CD4-positive, alpha-beta T cell (primary cell): Measurements from ENCODE around the gene LTC4S. TPM values are rescaled to one million over a fixed set of nuclear protein-coding genes. Genes with fewer than 3 reads are reported as not detected.

Experiments
- ATAC-seq: fragments of 200-7000 bp; cut with Tn5 transposase; one replicate; pipeline ENCODE4 v1.10.0; 2022; ENCODE audit warnings: mild to moderate bottlenecking; ENCODE audit not compliant: poor library complexity
- CTCF ChIA-PET: fragments of 350-600 bp; sonication (Branson Sonifier 250); formaldehyde crosslinking; loops from one replicate; lab custom pipeline; 2021; ENCODE audit warnings: antibody characterized with exemption, inconsistent platforms; lab: Charles Lee
- POLR2A ChIA-PET: fragments of 350-600 bp; sonication (Branson Sonifier 250); formaldehyde crosslinking; loops from one replicate; lab custom pipeline; 2021; ENCODE audit warnings: antibody characterized with exemption, inconsistent platforms; lab: Charles Lee
- DNase-seq, 14 experiments: peaks; one replicate each; pipeline ENCODE4 v3.0.0-alpha.2; 2013 to 2020; ENCODE audit warnings: mixed read lengths in 2 of 14
- H3K27ac ChIP-seq, 2 donors: one replicate each; pipeline versions ENCODE4 v1.5.1 to v1.7.0; 2013; ENCODE audit warnings: low read length in 2 of 2, low read depth in 1 of 2, mild to moderate bottlenecking in 1 of 2
- H3K27me3 ChIP-seq, 2 experiments: 1 replicate in 1 of 2; 2 replicates in 1 of 2; pipeline versions ENCODE4 v1.6.1 to v1.7.0; 2013; ENCODE audit warnings: low read length in 2 of 2, control low read depth in 1 of 2, mild to moderate bottlenecking in 1 of 2, moderate library complexity in 1 of 2; ENCODE audit not compliant: insufficient read depth in 2 of 2, control insufficient read depth in 1 of 2
- H3K36me3 ChIP-seq: one replicate; pipeline ENCODE4 v1.6.1; 2013; ENCODE audit warnings: low read length, control low read depth; ENCODE audit not compliant: insufficient read depth
- H3K4me1 ChIP-seq: one replicate; pipeline ENCODE4 v1.6.1; 2013; ENCODE audit warnings: low read length, control low read depth; ENCODE audit not compliant: insufficient read depth
- H3K4me3 ChIP-seq: one replicate; pipeline ENCODE4 v1.5.1; 2013; ENCODE audit warnings: mild to moderate bottlenecking, low read length, moderate library complexity
- H3K9me3 ChIP-seq, 2 experiments: 1 replicate in 1 of 2; 2 replicates in 1 of 2; pipeline versions ENCODE4 v1.6.1 to v1.7.0; 2013; ENCODE audit warnings: low read length in 2 of 2, mild to moderate bottlenecking in 2 of 2, control low read depth in 1 of 2, moderate library complexity in 1 of 2; ENCODE audit not compliant: control insufficient read depth in 1 of 2, insufficient read depth in 1 of 2
- H3K27ac Mint-ChIP-seq: one replicate; pipeline ENCODE4 v1.8.0; 2020; ENCODE audit warnings: mixed read lengths
- H3K27me3 Mint-ChIP-seq: one replicate; pipeline ENCODE4 v1.8.0; 2021; ENCODE audit warnings: mixed read lengths
- H3K36me3 Mint-ChIP-seq: one replicate; pipeline ENCODE4 v1.8.0; 2021; ENCODE audit warnings: low read depth, mixed read lengths
- H3K4me1 Mint-ChIP-seq: one replicate; pipeline ENCODE4 v1.8.0; 2021; ENCODE audit warnings: low read depth, mixed read lengths
- H3K4me3 Mint-ChIP-seq: one replicate; pipeline ENCODE4 v1.8.0; 2020; ENCODE audit warnings: mild to moderate bottlenecking, mixed read lengths
- H3K9me3 Mint-ChIP-seq: one replicate; pipeline ENCODE4 v1.8.0; 2020; ENCODE audit warnings: mixed read lengths
- intact Hi-C, 2 experiments: fragments of 100-400 bp; cut with DNase I in 1 of 2; cut with micrococcal nuclease in 1 of 2; formaldehyde crosslinking; loops; one replicate each; pipeline versions ENCODE4 v1.15.1 to v1.9.0; 2023 to 2025; cut with DNase I, micrococcal nuclease
- total RNA-seq, 174 experiments: library from RNA in 2 of 174; stranded (reverse) in 2 of 174; gene quantifications; one replicate each; pipeline ENCODE4 v1.2.3 and lab custom pipeline; 2021 to 2026
- TF ChIP-seq, protein P1 (sequence below): fragments of 200-600 bp; IDR thresholded peaks from one replicate; pipeline ENCODE4 v1.8.0; 2022; ENCODE audit warnings: antibody characterized with exemption, mild to moderate bottlenecking

The LTC4S gene
- total RNA-seq, 2 experiments from 2014 or later, result 3.6 to 4.2 TPM

DNA sequence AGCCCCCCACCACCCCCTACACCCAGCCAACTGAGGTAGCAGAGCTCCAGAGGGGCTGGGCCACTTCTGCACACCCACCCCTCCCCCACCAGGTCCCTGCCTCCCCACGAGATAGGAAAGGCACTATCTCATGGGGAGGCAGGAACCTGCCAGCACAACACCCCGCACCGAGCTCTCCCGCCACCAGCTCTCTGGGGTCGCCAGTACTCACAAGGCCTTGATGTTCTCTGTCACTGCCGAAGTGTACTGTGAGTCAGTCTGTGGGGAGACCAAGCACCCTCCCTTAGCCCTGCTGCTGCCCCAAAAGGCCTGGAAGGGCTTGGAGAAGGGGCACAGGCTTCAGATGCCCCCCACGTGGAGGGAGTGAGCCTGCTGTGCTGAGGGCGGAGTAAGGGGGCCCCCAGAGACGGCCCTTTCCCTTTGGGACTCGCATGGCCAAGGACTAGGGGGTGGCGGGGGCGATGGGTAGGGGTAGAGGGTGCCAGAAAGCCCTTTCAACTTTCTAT, 7.0 kb downstream of the LTC4S start:
- Histone ChIP-seq H3K4me1 (peaks cover 52% of the 10 kb centered on the region), H3K4me3 (no peak overlapping the region), H3K27me3 (no peaks in the 10 kb centered on the region), H3K9me3 (no peaks in the 10 kb centered on the region), H3K27ac (no peak overlapping the region), H3K36me3 (peaks cover 28% of the 10 kb centered on the region)
- Mint-ChIP-seq H3K4me1 (peaks cover 44% of the 10 kb centered on the region), H3K9me3 (no peaks in the 10 kb centered on the region), H3K36me3 (peaks cover 32% of the 10 kb centered on the region), H3K27ac (no peak overlapping the region), H3K4me3 (no peak overlapping the region), H3K27me3 (no peaks in the 10 kb centered on the region)
- DNase-seq (no peak), ATAC-seq (no peak)
- intact Hi-C loops, result loop anchor here (2.0 to 10.0 kb wide), 5 partner anchors 54 to 494 kb away; partner anchors contain the start of genes MAPK9 (in 1 of the 2) and MRNIP (in 1 of the 2)
- ChIA-PET POLR2A (interaction anchor here (4.1 kb wide), 1 partner anchor 19 kb away, joined by 23 read pairs; the partner anchor contains the start of gene SQSTM1), CTCF (interaction anchor here (1.7 kb wide), 1 partner anchor 47 kb away, joined by 4 read pairs; no protein-coding TSS in a partner anchor)
- TF ChIP-seq, protein P1, sequence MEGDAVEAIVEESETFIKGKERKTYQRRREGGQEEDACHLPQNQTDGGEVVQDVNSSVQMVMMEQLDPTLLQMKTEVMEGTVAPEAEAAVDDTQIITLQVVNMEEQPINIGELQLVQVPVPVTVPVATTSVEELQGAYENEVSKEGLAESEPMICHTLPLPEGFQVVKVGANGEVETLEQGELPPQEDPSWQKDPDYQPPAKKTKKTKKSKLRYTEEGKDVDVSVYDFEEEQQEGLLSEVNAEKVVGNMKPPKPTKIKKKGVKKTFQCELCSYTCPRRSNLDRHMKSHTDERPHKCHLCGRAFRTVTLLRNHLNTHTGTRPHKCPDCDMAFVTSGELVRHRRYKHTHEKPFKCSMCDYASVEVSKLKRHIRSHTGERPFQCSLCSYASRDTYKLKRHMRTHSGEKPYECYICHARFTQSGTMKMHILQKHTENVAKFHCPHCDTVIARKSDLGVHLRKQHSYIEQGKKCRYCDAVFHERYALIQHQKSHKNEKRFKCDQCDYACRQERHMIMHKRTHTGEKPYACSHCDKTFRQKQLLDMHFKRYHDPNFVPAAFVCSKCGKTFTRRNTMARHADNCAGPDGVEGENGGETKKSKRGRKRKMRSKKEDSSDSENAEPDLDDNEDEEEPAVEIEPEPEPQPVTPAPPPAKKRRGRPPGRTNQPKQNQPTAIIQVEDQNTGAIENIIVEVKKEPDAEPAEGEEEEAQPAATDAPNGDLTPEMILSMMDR, result no peak

DNA sequence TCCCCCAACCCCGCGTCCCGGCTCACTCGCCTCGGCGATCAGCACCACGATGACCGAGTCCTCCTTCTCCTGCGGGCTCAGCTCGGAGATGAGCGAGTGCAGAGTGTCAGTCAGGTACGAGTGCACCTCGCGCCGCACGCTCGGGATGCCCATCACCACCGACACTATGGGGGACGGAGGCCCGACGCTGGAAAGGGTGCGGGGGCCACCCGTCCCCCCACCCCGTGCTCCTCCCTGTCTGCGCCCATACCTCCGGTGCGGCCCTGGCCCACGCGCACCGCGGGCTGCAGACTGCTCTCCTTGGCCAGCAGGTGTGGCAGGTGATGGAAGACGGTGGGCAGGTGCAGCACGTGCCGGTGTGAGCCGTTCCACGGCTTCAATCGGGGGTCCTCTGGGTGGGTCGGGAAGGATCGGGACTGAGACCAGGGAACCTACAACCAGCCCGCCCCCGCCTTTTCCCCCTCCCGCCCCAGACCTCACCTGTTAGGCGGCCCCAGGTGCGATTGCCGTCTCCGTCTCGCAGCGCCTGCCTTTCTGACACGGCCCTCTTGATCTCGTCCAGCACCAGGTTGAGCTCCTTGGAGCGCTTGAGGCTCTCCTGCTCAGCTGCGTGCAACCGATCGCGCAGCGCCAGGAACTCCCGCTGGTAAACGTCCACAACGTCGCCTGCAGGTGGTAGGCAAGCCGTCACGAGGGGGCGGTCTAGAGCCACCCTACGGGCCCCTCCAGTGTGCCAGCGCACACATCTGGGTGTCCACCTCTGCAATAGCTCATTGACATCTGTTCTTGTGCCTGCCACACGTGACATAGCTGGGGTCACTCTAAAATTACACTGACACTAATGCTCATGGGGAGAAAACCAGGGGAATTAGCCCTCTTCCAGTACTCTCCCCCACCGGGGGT, 7.8 kb downstream of the LTC4S start:
- POLR2A ChIA-PET, result interaction anchor here (0.6 to 4.1 kb wide), 7 partner anchors 13 to 188 kb away, joined by 3 to 23 read pairs (median 3); partner anchors contain the start of genes MAML1 and SQSTM1
- peak; percentile 74 to 92 (median 84) for DNase-seq
- H3K27ac Mint-ChIP-seq, result peak overlapping the region; percentile 43
- H3K4me1 ChIP-seq, result peaks cover 48% of the 10 kb centered on the region
- TF ChIP-seq, protein P1, result peak; percentile 84
- ATAC-seq, result peak; percentile 69
- peaks cover 28% of the 10 kb centered on the region for H3K36me3 ChIP-seq
- H3K4me1 Mint-ChIP-seq, result peaks cover 43% of the 10 kb centered on the region
- H3K9me3 ChIP-seq, result no peaks in the 10 kb centered on the region
- CTCF ChIA-PET, result interaction anchor here (0.6 to 1.7 kb wide), 29 partner anchors 10 to 290 kb away, joined by 3 to 27 read pairs (median 3); partner anchors contain the start of genes MAML1, SQSTM1 and TBC1D9B
- H3K4me3 ChIP-seq, result no peak overlapping the region
- no peaks in the 10 kb centered on the region for H3K27me3 Mint-ChIP-seq
- intact Hi-C loops, result loop anchor here (1.0 to 10.0 kb wide), 6 partner anchors 53 to 493 kb away; partner anchors contain the start of genes MAPK9 (in 1 of the 2), MRNIP (in 1 of the 2) and TBC1D9B (in 1 of the 2)
- no peak overlapping the region for H3K27ac ChIP-seq
- H3K36me3 Mint-ChIP-seq, result peaks cover 32% of the 10 kb centered on the region
- H3K27me3 ChIP-seq, result no peaks in the 10 kb centered on the region
- no peaks in the 10 kb centered on the region for H3K9me3 Mint-ChIP-seq
- peak overlapping the region; percentile 85 for H3K4me3 Mint-ChIP-seq

DNA sequence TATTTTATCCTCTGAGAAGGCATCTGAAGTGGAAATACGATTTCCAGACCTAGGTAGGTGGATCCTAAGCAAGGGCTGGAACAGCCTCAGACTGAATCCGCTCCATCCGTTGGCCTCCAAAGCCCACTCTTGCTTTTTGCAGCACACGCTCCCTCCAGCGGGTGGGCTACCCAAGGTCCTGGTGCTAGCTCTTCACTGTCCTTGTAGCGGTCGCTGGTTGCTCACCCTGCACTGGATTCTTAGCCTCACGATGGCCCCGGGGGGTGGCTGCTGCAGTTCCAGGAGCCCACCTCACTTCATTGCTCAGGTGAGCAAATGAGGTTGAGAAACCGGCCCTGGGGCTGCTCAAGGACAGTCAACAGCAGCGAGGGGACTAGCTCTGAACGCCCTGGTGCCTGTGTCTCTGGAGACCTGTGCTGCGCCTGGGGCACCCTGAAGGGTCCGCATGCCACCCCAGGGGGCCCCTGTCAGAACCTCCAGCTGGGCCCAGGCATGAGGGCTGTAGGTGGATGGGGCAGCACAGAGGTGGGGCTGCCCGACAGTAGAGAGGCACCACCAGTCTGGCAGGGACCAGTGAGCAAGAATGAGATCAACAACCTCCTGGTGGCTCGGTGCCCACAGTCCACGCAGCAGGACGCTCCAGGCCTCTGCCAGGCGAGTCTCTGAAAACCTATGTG, 8.6 kb downstream of the LTC4S start:
- DNase-seq (no peak), ATAC-seq (no peak)
- Mint-ChIP-seq H3K4me3 (no peak overlapping the region), H3K4me1 (peaks cover 35% of the 10 kb centered on the region), H3K27me3 (no peaks in the 10 kb centered on the region), H3K36me3 (peaks cover 24% of the 10 kb centered on the region), H3K9me3 (no peaks in the 10 kb centered on the region), H3K27ac (peak overlapping the region; percentile 58)
- TF ChIP-seq, protein P1, result no peak
- Histone ChIP-seq H3K4me3 (no peak overlapping the region), H3K27me3 (no peaks in the 10 kb centered on the region), H3K4me1 (peaks cover 47% of the 10 kb centered on the region), H3K27ac (no peak overlapping the region), H3K36me3 (peaks cover 28% of the 10 kb centered on the region), H3K9me3 (no peaks in the 10 kb centered on the region)
- CTCF ChIA-PET, result interaction anchor here (0.6 to 1.7 kb wide), 28 partner anchors 9 to 289 kb away, joined by 3 to 27 read pairs (median 4); partner anchors contain the start of genes MAML1, SQSTM1 and TBC1D9B
- intact Hi-C loops, result loop anchor here (1.0 to 10.0 kb wide), 6 partner anchors 52 to 492 kb away; partner anchors contain the start of genes MAPK9 (in 1 of the 2), MRNIP (in 1 of the 2) and TBC1D9B (in 1 of the 2)
- POLR2A ChIA-PET, result interaction anchor here (0.6 to 4.1 kb wide), 7 partner anchors 12 to 188 kb away, joined by 3 to 23 read pairs (median 3); partner anchors contain the start of genes MAML1 and SQSTM1
